GM12874 (cell line): ENCODE data around the gene CDH23.

Experiments
- TF ChIP-seq, protein P1 (sequence below): IDR thresholded peaks from 2 replicates; pipeline ENCODE4 v1.5.1; 2011; ENCODE audit warnings: low read depth, mild to moderate bottlenecking, control low read depth, low read length, moderate library complexity; ENCODE audit not compliant: insufficient read depth

The CDH23 gene

DNA sequence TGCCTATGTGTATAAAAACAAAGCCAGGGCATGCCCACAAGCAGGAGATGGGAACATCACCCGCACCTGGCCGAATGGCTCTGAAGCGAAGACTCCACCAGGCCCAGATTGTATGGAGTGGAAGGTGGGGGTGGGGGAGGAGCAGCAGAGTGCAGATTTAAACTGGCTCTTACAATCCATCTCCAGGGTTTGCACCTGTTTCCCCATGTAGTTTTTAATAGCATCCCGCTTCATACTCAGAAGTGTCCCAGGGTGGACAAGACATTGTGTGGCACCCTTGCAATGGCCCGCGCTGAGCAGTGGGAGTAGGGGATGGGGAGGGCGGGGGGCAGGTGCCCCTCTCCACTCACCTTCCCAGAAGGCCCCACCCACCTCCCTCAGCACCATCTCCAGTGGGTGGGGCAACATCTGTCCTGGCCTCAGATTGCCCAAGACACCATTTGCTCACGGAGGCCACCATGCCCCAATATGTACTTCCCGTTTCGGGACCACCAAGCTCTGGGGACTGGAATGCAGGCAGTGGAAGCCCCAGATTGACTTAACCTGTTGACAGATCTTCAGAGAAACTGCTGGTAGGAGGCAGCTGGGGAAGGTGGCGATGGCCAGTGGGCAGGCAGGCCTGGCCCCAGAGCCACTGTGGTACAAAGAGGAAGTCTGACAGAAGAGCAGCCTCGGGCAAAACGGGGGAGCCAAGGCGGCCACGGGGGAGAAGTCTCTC lies 353.6 kb downstream of the CDH23 start:
- TF ChIP-seq, protein P1, sequence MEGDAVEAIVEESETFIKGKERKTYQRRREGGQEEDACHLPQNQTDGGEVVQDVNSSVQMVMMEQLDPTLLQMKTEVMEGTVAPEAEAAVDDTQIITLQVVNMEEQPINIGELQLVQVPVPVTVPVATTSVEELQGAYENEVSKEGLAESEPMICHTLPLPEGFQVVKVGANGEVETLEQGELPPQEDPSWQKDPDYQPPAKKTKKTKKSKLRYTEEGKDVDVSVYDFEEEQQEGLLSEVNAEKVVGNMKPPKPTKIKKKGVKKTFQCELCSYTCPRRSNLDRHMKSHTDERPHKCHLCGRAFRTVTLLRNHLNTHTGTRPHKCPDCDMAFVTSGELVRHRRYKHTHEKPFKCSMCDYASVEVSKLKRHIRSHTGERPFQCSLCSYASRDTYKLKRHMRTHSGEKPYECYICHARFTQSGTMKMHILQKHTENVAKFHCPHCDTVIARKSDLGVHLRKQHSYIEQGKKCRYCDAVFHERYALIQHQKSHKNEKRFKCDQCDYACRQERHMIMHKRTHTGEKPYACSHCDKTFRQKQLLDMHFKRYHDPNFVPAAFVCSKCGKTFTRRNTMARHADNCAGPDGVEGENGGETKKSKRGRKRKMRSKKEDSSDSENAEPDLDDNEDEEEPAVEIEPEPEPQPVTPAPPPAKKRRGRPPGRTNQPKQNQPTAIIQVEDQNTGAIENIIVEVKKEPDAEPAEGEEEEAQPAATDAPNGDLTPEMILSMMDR, result no peak

DNA sequence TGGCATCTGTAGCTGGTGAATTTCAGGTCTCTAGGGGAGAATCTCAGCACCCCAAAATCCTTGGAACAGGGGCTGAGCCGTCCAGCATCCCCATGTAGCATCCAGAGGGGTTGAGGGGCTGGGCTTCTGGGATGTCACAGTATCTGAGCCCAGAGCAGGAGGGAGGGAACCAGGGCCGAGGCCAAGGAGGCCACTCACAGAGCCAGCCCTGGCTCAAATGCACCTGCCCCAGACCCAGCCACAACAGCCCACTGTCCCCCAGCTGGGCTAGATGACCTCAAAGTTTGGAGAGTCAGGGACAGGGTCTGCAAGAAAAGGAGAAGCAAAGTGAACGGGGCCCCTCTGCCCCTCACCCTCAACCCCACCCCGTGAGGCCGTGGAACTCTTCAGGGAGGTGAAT lies 354.3 kb downstream of the CDH23 start:
- TF ChIP-seq, protein P1, result no peak

DNA sequence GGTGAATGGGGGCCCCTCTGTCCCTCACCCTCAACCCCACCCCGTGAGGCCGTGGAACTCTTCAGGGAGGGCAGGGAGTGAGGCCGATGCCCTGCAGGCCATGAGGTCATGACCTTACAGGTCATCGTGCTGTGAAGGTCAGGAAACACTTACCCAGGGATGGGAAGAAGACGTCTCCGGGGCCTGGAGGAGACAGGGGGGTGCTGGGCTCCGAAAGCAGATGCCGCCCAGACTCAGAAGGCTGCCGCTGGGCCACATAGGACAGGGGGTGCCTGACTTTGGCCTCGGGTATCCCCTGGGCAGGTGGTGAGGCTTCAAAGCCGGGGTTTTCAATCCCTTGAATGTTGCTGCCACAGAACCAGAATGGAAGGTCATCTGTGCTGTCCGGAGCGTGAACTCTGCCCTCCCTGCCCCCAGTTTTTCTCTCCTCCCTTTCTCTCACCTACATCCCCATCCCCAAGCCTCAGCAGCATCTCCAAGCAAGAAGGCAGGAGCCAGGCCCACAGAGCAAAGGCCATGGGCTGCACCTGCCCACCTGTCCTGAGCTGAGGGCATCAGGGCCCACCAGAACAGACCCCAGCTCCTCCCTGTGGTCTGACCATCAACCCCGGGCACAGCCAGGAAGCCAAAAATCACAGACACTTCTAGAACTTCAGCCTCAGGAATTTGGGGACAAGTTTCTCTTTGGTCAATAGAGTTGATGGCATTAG lies 354.9 kb downstream of the CDH23 start:
- TF ChIP-seq, protein P1, result no peak

DNA sequence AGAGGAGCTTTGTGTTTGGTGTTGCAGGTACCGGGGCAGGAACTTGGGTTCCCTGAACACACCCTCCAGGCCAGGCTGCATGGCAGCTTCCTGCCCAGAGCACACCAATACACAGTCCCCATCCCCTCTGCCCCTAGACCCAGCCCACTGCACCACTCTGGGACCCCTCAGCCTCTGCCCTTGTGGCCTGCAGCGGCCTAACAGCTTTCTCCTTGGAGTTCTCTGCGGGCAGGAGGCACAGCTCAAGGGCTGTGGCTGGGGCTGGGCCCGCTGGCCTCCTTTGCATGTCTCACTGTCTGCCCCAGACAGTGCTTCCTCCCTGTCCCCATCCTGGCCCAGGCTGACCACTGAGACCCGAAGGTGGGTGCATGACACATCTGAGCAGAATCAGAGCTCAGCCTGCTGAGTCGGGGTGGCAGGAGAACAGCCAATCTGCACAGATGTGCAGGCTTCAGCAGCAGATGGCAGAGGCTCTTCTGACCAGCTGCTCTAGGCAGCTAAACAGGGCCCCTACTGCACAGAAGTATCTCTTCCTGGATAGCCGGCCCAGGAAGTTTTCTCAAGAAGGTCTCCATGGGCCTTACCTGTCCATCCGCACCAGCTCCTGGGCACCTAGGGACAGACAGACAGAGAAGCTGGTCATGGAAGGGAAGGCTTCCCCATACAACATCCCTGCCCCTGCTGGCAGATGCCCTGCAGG lies 355.8 kb downstream of the CDH23 start:
- TF ChIP-seq, protein P1, result no peak

DNA sequence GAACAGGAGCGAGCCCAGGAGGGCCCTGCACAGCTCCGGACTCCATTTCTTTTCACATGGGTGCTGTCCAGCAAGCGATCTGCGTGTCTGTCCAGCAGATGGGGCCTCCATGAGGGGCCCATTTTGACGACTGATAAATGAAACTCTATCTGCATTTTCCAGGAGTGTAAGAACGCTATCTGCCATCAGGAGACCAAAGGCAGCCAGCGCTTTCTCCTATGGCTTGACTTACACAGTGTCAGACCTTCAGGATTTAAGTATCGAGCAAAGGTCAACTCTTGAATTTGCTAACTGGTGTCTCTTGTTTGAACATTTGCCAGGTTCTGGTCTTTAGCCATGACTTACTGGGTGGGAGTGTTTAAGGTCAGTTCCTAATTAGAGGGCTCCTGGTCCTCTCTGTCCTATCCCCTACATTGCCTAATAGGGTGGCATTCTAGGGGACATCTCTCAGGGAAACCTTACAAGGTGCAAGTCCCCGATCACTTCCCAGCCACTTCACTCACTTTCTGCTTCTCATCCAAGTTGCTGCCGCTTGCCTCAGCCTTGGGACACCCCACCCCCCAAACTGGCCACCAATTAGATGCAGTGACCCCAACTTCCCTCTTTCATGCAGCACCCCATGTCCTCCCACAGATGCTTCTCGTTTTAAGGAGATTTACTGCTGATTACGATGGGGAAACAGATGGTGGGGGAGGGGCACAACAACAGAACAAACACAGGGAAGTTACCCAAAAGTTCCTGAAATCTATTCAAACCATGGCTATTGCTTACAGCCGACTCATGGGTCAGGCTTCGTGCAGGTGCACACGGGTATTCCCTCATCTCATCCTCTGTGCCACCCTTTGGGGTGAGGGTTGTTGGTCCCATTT lies 356.6 kb downstream of the CDH23 start:
- TF ChIP-seq, protein P1, result no peak

DNA sequence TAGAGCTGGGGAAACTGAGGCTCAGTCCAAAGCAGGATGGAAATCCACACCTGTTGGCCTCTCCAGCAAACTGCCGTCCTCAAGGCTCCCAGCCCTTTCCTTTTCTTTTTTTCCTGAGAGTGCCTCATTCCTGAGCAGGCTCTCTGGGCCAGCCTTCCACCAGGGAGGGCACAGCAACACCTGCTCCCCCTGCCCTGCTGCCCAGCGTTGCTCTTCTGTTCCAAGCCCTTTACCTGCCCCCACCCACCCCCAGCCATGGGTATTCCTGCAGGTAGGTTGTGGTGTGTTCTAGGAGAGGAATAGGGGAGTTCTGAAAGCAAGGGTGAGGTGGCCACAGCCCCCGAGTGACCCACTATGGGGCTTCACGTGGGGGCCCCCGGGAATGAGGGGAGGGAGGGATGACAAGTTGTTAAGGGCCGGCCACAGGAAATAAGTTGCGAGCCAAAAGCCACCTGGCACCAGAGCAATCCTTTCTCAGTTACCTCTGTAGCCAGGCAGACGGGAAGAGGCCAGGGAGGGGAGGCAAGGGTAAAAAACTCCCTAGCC lies 357.3 kb downstream of the CDH23 start:
- TF ChIP-seq, protein P1, result no peak

DNA sequence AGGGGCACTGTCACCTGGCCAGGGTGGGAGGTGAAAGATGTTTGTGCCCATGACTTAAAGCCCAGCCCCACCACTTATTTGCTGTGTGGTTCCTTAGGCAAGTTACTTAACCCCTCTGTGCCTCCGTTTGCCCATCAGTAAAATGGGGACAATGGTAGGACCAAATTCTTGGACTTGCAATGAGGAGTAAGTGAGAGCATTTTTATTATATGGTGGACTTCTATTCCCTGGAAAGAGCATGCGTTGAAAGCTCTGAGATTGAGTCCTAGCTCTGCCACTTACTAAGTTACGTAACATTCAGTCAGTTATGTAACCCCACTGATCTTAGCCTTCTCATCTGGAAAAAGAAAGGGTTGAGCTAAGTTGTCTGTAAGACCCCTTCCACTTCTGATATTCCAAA lies 357.8 kb downstream of the CDH23 start:
- TF ChIP-seq, protein P1, result no peak
